Activated naive CD8-positive, alpha-beta T cell treated with anti-CD3 and anti-CD28 coated beads for 36 hours (primary cell): ENCODE results near the gene CLSTN1. TPM values are rescaled to one million over a fixed set of nuclear protein-coding genes. Genes with fewer than 3 reads are reported as not detected.
A peak's percentile ranks its signal among the peaks of the same experiment; 100 is the strongest.
"Not testable (repeated sequence)": the region's sequence is repeated elsewhere in the genome, so short reads cannot be mapped to it uniquely, and the experiment has no call there.

ENCODE experiments used
- DNase-seq: peaks from one replicate; pipeline ENCODE4 v3.0.0; 2021
- H3K27ac Mint-ChIP-seq: one replicate; pipeline ENCODE4 v1.8.0; 2022; ENCODE audit warnings: mild to moderate bottlenecking, moderate library complexity, mixed read lengths
- H3K27me3 Mint-ChIP-seq: one replicate; pipeline ENCODE4 v1.8.0; 2022; ENCODE audit warnings: mild to moderate bottlenecking, mixed read lengths
- H3K36me3 Mint-ChIP-seq: one replicate; pipeline ENCODE4 v1.8.0; 2021; ENCODE audit warnings: mild to moderate bottlenecking, mixed read lengths
- H3K4me1 Mint-ChIP-seq: one replicate; pipeline ENCODE4 v1.8.0; 2021; ENCODE audit warnings: mixed read lengths
- H3K4me3 Mint-ChIP-seq: one replicate; pipeline ENCODE4 v1.8.0; 2022; ENCODE audit warnings: mild to moderate bottlenecking, moderate library complexity, mixed read lengths
- H3K9me3 Mint-ChIP-seq: one replicate; pipeline ENCODE4 v1.8.0; 2022; ENCODE audit warnings: mixed read lengths
- total RNA-seq, 2 experiments: library from RNA; stranded (reverse); gene quantifications; one replicate each; pipeline ENCODE4 v1.2.3, GENCODE V29; 2021

The CLSTN1 gene
- total RNA-seq, 2 experiments from 2014 or later = 30.4 to 31.0 TPM

DNA sequence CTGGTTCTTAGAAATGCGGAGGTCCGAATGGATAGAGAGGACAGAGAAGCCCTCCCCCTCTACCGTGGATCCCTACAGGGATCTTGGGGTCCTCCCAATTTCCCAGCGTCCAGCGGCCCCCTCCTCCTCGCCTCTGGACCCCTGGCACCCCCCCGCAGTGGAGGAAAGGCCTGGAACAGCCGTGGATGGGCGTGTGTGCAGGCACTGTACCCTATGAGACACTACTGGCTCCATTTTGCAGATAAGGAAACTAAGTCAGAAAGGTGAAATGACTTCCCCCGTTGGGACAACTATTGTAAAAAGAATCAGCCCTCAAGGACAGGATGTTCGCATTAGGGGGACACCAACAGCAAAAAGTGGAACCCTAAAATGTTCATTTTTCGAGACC is 931 bp upstream of the CLSTN1 start:
- Mint-ChIP-seq H3K27ac (no peak overlapping the region), H3K9me3 (no peaks in the 10 kb centered on the region), H3K27me3 (peaks cover 10% of the 10 kb centered on the region), H3K4me1 (peaks cover 32% of the 10 kb centered on the region), H3K36me3 (peaks cover 1% of the 10 kb centered on the region), H3K4me3 (peak overlapping the region; percentile 69)
- DNase-seq = no peak

DNA sequence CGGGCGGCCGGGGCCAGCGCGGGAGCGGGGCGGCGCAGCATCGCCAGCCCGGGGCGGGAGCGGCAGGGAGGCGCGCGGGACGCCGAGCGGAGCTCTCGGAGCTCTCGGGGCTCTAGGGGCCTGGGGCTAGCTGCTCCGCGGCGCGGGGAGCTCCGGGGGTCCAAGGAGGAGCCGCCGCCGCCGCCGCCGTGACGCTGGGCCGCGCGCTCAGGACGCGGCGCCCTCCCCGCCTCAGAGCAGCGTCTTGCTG is 147 bp downstream of the CLSTN1 start:
- H3K27me3 Mint-ChIP-seq = peaks cover 10% of the 10 kb centered on the region
- H3K27ac Mint-ChIP-seq = no peak overlapping the region
- H3K9me3 Mint-ChIP-seq = no peaks in the 10 kb centered on the region
- peaks cover 35% of the 10 kb centered on the region for H3K4me1 Mint-ChIP-seq
- peaks cover 1% of the 10 kb centered on the region for H3K36me3 Mint-ChIP-seq
- peak overlapping the region; percentile 64 for H3K4me3 Mint-ChIP-seq
- DNase-seq = no peak

DNA sequence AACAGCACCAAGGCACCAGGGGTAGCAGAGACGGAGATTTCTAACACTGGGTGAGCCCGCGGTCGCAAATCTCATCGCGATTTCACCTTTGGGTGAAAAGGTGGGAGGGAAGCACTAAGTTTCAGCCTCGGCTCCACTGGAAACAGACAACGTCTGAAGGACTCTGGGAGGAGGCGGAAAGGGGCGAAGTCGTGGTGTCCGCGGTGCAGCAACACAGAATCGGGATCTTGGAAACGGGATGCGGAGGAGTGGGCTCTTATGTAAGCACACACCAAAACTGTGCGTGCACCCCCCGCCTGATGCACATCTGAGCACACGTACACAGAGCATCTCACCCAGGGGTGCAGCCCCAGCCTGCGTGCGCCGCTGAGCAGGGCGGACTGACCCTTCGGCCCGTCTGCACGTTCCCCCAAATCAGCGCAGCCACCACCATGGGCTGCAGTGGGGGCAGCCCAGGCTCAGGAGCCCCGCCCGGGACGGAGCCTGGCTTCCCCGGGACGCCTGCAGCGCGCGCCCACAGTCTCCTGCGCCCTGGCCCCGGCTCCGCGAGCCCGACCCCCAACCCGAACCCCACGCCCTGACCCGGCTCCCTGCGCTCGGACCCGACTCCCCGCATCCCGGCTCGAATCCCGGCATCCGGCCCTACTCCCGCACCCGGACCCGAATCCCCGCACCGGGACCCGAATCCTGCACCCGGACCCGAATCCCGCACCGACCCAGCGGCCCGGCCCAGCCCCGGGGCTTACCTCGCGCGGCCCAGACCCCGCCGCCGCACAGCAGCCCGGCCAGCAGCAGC is 670 bp downstream of the CLSTN1 start:
- Mint-ChIP-seq H3K9me3 (no peaks in the 10 kb centered on the region), H3K4me1 (peaks cover 35% of the 10 kb centered on the region), H3K27ac (peak overlapping the region; percentile 79), H3K4me3 (peak overlapping the region; percentile 96), H3K36me3 (peaks cover 1% of the 10 kb centered on the region), H3K27me3 (peaks cover 10% of the 10 kb centered on the region)
- peak; percentile 37 for DNase-seq

DNA sequence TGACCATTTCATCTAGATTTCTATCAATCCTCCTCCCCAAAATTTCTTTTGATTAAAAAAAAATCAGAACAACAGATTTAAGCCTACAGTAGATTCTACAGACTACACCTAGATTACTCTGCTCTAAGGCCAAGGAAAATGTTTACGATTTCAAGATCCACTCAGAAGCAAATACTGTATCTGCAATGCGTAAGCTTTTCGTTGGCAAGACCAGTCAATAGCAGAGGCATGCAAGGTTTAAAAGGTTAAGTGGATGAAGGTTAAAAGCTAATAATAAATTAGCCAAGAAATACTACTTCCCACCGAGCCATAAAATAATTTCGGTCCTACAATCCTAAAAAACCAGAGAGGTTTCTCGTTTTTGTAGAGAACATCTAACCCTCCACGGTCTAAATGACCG is 1.3 kb downstream of the CLSTN1 start:
- no peak for DNase-seq
- H3K9me3 Mint-ChIP-seq = no peaks in the 10 kb centered on the region
- peaks cover 35% of the 10 kb centered on the region for H3K4me1 Mint-ChIP-seq
- peaks cover 10% of the 10 kb centered on the region for H3K27me3 Mint-ChIP-seq
- H3K27ac Mint-ChIP-seq = peak overlapping the region; percentile 79
- peak overlapping the region; percentile 96 for H3K4me3 Mint-ChIP-seq
- H3K36me3 Mint-ChIP-seq = peaks cover 1% of the 10 kb centered on the region

DNA sequence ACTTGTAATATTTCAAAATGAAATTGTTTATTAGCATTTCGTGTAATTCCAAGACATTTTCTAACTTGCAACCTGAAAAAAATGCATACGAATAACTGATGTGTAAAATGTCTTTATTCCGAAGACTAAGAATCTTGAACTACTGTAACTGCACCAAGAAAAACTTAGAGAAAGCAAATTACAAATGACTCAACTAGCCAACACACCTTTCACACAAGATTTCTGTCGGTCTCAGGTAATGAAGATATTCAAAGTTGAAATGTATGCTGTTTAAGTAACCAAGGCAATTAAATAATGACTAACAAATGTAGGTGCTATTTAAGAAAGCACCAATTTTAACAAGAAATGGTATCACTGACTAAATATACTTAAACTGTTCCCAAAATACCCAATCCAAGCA is 2.1 kb downstream of the CLSTN1 start:
- no peak for DNase-seq
- H3K36me3 Mint-ChIP-seq = peaks cover 1% of the 10 kb centered on the region
- H3K4me3 Mint-ChIP-seq = peak overlapping the region; percentile 96
- no peaks in the 10 kb centered on the region for H3K9me3 Mint-ChIP-seq
- no peak overlapping the region for H3K27ac Mint-ChIP-seq
- H3K4me1 Mint-ChIP-seq = peaks cover 35% of the 10 kb centered on the region
- H3K27me3 Mint-ChIP-seq = peaks cover 10% of the 10 kb centered on the region

DNA sequence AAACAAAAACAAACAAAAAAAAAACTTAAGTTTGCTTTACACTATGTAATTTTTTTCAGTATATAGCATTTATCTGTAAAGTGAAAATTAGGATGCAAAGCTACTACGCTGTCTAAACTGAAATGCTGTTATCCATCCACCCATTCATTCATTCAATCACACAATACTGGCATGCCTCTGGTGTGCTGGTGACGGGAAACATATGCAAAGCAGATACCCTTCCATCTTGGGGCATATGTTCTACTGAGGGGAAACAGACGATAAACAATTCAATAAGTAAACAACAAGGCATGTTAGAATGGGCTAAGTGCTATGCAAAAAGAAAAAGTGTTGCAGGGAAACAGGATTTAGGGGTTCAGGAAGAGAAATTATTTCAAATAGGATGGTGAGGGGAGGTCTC is 3.2 kb downstream of the CLSTN1 start:
- no peak for DNase-seq
- H3K4me3 Mint-ChIP-seq = no peak overlapping the region
- peaks cover 7% of the 10 kb centered on the region for H3K27me3 Mint-ChIP-seq
- no peak overlapping the region for H3K27ac Mint-ChIP-seq
- H3K4me1 Mint-ChIP-seq = peaks cover 34% of the 10 kb centered on the region
- H3K9me3 Mint-ChIP-seq = no peaks in the 10 kb centered on the region
- peaks cover 1% of the 10 kb centered on the region for H3K36me3 Mint-ChIP-seq

DNA sequence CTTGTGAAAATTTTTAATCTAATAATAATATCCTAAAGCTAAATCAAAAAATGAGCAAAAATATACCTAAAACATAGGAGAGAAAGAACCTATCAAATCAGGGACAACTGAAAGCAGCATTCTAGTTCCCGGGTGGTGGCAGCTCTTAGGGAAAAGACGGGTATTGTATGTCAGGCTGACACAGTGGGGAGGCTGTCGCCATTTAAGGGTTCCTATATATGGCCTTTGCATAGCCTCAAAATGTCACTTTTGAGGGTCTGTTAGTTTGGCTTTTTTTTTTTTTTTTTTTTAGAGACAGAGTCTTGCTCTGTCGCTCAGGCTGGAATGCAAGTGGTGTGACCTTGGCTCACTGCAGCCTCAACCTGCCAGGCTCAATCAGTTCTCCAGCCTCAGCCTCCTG is 6.0 kb downstream of the CLSTN1 start:
- Mint-ChIP-seq H3K4me1 (peaks cover 24% of the 10 kb centered on the region), H3K36me3 (peaks cover 1% of the 10 kb centered on the region), H3K27me3 (no peaks in the 10 kb centered on the region), H3K9me3 (no peaks in the 10 kb centered on the region), H3K27ac (no peak overlapping the region), H3K4me3 (no peak overlapping the region)
- DNase-seq = no peak

DNA sequence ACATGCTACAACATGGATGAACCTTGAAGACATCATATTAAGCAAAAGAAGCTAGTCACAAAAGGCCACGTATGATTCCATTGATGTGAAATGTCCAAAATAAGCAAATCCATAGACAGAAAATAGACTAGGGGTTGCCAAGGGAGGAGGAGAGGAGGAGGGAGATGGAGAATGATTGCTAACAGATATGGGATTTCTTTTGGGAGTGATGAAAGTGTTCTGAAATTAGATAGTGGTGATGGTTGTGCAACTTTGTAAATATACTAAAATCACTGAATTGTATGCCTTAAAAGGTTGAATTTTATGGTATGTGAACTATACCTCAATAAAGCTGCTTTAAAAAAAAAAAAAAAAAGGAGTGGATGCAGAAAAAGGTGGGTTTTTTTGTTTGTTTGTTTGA is 7.6 kb downstream of the CLSTN1 start:
- Mint-ChIP-seq H3K4me1 (peaks cover 18% of the 10 kb centered on the region), H3K9me3 (no peaks in the 10 kb centered on the region), H3K27me3 (no peaks in the 10 kb centered on the region), H3K4me3 (no peak overlapping the region), H3K27ac (no peak overlapping the region), H3K36me3 (peaks cover 1% of the 10 kb centered on the region)
- no peak for DNase-seq

DNA sequence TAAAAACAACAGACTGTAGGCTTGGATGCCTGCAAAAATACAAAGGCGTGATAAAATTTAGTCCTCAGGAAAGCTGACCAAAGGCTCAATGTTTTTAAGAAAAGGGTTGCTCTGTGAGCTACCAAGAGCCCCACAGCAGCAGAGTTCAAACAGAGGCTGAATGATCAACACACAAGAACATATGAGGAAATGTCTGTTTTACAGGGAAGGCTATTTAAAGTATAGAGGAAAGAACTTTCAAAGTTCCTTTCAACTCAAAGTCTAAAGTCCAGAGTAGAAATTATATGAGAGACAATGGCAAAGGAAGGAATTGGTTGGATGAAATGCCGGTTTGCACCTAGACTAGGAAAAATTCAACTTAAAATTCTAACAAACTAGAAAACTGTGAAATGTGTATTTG is 8.6 kb downstream of the CLSTN1 start:
- no peaks in the 10 kb centered on the region for H3K9me3 Mint-ChIP-seq
- H3K27ac Mint-ChIP-seq = no peak overlapping the region
- no peaks in the 10 kb centered on the region for H3K36me3 Mint-ChIP-seq
- DNase-seq = no peak
- peaks cover 16% of the 10 kb centered on the region for H3K4me1 Mint-ChIP-seq
- H3K27me3 Mint-ChIP-seq = no peaks in the 10 kb centered on the region
- H3K4me3 Mint-ChIP-seq = no peak overlapping the region

DNA sequence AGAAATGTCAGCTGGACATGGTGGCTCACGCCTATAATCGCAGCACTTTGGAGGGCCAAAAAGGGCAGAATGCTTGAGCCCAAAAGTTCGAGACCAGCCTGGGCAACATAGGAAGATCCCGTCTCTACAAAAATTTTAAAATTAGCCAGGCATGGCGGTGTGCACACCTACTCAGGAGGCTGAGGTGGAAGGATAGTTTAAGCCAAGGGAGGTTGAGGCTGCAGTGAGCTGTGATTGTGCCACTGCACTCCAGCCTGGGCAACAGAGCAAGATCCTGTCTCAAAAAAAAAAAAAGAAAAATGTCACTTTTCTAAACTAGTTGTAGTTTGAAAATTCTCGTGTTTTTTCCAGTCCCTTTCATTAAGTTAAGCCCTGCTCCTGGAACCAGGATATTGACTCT is 9.1 kb downstream of the CLSTN1 start:
- H3K4me1 Mint-ChIP-seq = peaks cover 14% of the 10 kb centered on the region
- H3K27me3 Mint-ChIP-seq = no peaks in the 10 kb centered on the region
- no peak overlapping the region for H3K27ac Mint-ChIP-seq
- H3K9me3 Mint-ChIP-seq = no peaks in the 10 kb centered on the region
- H3K36me3 Mint-ChIP-seq = no peaks in the 10 kb centered on the region
- no peak for DNase-seq
- no peak overlapping the region for H3K4me3 Mint-ChIP-seq

DNA sequence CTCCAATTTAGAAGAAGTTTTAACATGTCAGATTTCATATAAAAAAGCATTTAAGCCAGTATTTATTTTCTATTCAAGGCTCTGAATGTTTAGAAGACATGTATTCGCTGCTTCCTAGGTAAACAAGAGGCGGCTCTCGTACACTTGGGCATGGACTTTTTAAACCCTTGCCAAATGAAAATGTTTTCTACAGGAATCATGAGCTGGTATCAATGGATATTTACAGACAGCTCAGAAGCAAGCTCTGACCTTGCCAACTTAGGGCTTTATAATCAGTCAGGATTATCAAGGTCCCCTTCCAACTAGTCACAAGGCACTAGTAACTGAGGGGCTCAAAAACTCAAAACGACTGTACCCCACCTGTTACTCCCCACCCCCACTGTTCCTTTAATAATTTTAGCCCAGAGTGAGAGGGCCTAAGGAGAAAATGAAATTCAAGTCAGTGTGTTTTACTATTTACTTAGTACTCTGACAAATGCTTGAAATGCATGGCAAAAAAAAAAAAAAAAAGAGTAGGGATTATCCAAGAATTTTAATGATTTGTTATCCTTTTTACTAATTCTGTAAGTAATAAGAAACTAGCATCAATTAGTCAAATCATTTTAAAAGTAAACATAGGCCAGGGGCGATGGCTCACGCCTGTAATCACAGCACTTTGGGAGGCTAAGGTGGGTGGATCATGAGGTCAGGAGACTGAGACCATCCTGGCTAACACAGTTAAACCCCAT is 12.4 kb downstream of the CLSTN1 start:
- H3K36me3 Mint-ChIP-seq = no peaks in the 10 kb centered on the region
- H3K27ac Mint-ChIP-seq = no peak overlapping the region
- H3K27me3 Mint-ChIP-seq = no peaks in the 10 kb centered on the region
- H3K9me3 Mint-ChIP-seq = no peaks in the 10 kb centered on the region
- H3K4me3 Mint-ChIP-seq = no peak overlapping the region
- DNase-seq = no peak
- peaks cover 28% of the 10 kb centered on the region for H3K4me1 Mint-ChIP-seq

DNA sequence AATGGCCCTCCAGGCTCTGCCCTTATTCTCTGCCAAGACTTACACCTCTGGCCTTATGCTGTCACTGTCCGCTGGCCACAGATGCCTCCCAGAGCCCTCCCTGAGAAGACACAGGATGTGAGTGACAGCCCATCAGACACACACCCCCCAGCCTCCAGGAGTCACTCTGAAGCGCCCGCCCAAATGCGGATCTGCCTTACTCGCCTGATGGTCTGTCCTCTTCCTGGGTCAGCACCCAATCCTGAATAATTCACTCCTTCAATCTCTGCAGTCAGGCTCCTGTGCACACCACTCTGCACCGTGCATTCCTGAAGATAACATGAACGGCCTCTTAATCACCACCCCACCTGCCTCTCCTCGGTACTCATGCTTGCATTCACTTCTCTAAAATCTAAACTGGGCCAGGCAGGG is 14.7 kb downstream of the CLSTN1 start:
- no peaks in the 10 kb centered on the region for H3K9me3 Mint-ChIP-seq
- H3K27ac Mint-ChIP-seq = no peak overlapping the region
- no peak overlapping the region for H3K4me3 Mint-ChIP-seq
- peaks cover 28% of the 10 kb centered on the region for H3K4me1 Mint-ChIP-seq
- no peaks in the 10 kb centered on the region for H3K36me3 Mint-ChIP-seq
- DNase-seq = no peak
- no peaks in the 10 kb centered on the region for H3K27me3 Mint-ChIP-seq

DNA sequence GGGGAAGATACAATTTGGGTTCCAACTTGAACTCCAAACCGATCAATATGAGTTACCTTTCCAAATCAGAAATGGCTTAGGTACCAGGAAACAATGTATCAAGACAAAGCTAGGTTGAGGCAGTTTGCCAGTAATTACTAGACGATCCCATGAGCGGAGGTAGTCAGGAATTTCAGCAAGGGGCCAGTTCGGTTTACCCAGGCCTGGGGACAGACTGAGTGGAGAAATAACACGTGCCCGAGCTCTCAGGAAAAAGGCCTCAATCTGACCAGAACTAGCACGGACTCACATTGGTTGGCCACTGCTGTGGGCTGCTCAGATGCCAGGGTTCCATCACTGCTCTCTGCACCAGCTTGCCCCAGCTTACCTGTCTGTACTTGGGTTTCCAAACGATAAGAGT is 15.3 kb downstream of the CLSTN1 start:
- no peak for DNase-seq
- H3K27me3 Mint-ChIP-seq = no peaks in the 10 kb centered on the region
- no peak overlapping the region for H3K27ac Mint-ChIP-seq
- no peak overlapping the region for H3K4me3 Mint-ChIP-seq
- H3K36me3 Mint-ChIP-seq = no peaks in the 10 kb centered on the region
- no peaks in the 10 kb centered on the region for H3K9me3 Mint-ChIP-seq
- H3K4me1 Mint-ChIP-seq = peaks cover 28% of the 10 kb centered on the region

DNA sequence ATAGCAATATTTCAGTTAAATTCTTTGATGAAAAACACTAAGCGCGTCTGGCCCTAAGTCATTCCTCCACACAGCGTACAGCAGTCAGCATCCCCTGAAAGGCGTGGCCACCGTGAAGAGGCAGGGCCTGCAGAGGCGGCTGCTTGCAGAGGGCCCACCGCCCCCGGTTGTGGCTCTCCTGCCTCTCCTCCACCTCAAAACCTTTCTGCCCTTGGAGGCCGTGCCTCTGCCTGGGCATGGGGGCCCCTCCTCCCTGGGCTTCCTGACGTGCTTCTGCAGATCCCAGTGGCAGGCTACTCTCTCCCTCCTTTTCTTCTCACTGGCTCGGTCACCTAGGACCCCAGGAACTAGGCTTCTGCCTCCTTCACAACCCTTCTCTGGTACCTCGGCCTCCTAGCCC is 16.2 kb downstream of the CLSTN1 start:
- H3K36me3 Mint-ChIP-seq = no peaks in the 10 kb centered on the region
- no peak overlapping the region for H3K27ac Mint-ChIP-seq
- H3K27me3 Mint-ChIP-seq = no peaks in the 10 kb centered on the region
- H3K4me1 Mint-ChIP-seq = peaks cover 32% of the 10 kb centered on the region
- no peaks in the 10 kb centered on the region for H3K9me3 Mint-ChIP-seq
- peak overlapping the region; percentile 18 for H3K4me3 Mint-ChIP-seq
- peak; percentile 29 for DNase-seq

DNA sequence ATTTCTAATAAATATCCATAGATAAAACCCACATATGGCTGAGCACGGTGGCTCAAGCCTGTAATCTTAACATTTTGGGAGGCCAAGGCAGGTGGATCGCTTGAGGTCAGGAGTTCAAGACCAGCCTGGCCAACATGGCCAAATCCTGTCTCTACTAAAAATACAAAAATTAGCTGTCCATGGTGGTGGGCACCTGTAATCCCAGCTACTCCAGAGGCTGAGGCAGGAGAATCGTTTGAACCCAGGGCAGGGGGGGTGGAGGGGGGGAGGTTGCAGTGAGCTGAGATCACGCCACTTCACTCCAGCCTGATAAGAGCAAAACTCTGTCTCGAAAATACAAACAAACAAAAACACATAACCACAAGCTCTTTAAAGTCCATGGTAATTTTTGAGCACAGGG is 17.8 kb downstream of the CLSTN1 start:
- not testable (repeated sequence) for H3K36me3 Mint-ChIP-seq, DNase-seq, H3K27me3 Mint-ChIP-seq, H3K27ac Mint-ChIP-seq, H3K9me3 Mint-ChIP-seq, H3K4me3 Mint-ChIP-seq
- H3K4me1 Mint-ChIP-seq = peaks cover 36% of the 10 kb centered on the region

DNA sequence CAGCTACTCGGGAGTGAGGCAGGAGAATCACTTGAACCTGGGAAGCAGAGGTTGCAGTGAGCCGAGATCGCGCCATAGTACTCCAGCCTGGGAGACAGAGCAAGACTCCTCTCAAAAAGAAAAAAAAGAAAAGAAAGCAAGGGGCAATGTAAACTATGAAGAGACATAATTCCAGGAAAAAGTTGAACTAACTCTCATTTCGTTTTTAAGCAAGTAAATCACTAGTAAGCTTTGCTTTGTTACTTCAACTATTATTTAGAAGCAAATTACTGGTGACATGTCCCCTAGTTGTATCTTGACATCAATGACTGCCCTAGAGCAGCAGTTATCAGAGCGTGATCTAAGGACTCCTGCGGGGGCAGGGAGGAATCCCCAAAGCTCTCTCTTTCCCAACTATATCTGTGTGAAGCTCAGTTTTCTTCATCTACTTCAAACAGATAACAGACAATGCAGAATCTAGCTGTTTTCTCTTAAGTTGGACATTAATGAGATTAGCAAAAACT is 18.7 kb downstream of the CLSTN1 start:
- no peak overlapping the region for H3K27ac Mint-ChIP-seq
- H3K36me3 Mint-ChIP-seq = peaks cover 4% of the 10 kb centered on the region
- no peak overlapping the region for H3K4me3 Mint-ChIP-seq
- H3K9me3 Mint-ChIP-seq = peaks cover under 1% of the 10 kb centered on the region
- H3K27me3 Mint-ChIP-seq = no peaks in the 10 kb centered on the region
- H3K4me1 Mint-ChIP-seq = peaks cover 38% of the 10 kb centered on the region
- no peak for DNase-seq
